Measurements from ENCODE around the gene LKAAEAR1.
A peak's percentile ranks its signal among the peaks of the same experiment; 100 is the strongest.

The LKAAEAR1 gene

DNA sequence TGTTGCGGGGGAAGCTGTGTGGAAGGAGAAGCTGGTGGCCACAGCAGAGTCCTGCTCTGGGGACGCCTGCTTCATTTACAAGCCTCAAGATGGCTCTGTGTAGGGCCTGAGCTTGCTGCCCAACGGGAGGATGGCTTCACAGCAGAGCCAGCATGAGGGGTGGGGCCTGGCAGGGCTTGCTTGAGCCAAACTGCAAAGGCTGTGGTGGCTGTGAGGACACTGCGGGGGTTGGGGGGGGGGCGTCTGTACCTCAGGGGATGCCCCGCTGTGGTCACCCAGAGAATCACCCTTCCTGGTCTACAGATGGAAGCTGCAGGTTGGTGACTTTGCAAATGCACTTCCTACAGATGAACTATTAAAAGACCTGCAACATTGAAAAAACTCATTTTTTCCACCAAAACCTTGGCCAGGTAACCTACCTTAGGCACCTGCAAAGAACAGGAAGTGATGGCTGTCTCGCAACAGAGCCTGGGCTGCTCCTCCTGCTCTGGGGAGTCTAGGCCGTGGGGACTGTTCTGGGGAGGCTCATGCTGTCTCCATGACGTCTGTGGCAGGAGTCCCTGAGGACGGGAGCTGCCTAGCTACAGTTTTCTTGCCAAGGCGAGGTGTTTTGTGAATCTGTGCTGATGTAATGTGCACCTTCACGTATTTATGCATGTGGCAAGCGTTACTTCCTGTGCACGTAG is 15.8 kb upstream of the LKAAEAR1 start:
- no peak for TF ChIP-seq TAF1 (IDR thresholded peaks at IDR 0.05; ENCODE audit: low read depth, low read length)
- no peak for TF ChIP-seq PAX5 (IDR thresholded peaks at IDR 0.05; ENCODE audit: insufficient read depth, low read length, severe bottlenecking)
- peak; percentile 41 for TF ChIP-seq SPI1 (IDR thresholded peaks at IDR 0.05; ENCODE audit: low read depth, low read length)
- no peak for TF ChIP-seq POLR2A (IDR thresholded peaks at IDR 0.05; ENCODE audit: low read depth, low read length)
- no peak for TF ChIP-seq POLR2AphosphoS5 (IDR thresholded peaks at IDR 0.05; ENCODE audit: low read depth, low read length)
- TF ChIP-seq POU2F2 (IDR thresholded peaks at IDR 0.05; ENCODE audit: low read depth, low read length) = peak; percentile 80
- peak; percentile 83 for FAIRE-seq
- no peak for DNase-seq (ENCODE audit: insufficient read length, low spot score)

DNA sequence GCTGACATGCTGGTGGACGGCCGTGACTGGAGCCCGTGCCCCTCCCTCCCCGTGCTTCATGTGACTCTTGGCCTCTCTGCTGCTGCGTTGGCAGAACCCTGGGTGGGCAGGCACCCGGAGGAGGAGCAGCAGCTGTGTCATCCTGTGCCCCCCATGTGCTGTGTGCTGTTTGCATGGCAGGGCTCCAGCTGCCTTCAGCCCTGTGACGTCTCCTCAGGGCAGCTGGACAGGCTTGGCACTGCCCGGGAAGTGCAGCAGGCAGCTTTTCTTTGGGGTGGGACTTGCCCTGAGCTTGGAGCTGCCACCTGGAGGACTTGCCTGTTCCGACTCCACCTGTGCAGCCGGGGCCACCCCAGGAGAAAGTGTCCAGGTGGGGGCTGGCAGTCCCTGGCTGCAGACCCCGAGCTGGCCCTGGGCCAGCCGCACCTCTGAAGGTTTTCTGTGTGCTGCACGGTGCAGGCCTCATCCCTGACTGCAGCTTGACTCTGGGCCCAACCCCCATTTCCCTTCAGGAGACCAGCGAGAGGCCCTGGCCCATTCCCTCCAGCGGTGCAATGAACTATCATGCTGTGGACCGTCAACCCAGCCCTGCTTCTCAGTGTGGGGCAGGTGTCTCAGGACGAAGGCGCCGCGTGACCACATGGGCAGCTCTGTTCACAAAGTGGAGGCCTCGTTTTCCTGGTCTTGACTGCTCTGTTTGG is 15.0 kb upstream of the LKAAEAR1 start:
- TF ChIP-seq TAF1 (IDR thresholded peaks at IDR 0.05; ENCODE audit: low read depth, low read length) = no peak
- TF ChIP-seq POLR2A (IDR thresholded peaks at IDR 0.05; ENCODE audit: low read depth, low read length) = no peak
- no peak for TF ChIP-seq SPI1 (IDR thresholded peaks at IDR 0.05; ENCODE audit: low read depth, low read length)
- no peak for TF ChIP-seq PAX5 (IDR thresholded peaks at IDR 0.05; ENCODE audit: insufficient read depth, low read length, severe bottlenecking)
- TF ChIP-seq POLR2AphosphoS5 (IDR thresholded peaks at IDR 0.05; ENCODE audit: low read depth, low read length) = no peak
- TF ChIP-seq POU2F2 (IDR thresholded peaks at IDR 0.05; ENCODE audit: low read depth, low read length) = no peak
- FAIRE-seq (no peak), DNase-seq (ENCODE audit: insufficient read length, low spot score) (no peak)

DNA sequence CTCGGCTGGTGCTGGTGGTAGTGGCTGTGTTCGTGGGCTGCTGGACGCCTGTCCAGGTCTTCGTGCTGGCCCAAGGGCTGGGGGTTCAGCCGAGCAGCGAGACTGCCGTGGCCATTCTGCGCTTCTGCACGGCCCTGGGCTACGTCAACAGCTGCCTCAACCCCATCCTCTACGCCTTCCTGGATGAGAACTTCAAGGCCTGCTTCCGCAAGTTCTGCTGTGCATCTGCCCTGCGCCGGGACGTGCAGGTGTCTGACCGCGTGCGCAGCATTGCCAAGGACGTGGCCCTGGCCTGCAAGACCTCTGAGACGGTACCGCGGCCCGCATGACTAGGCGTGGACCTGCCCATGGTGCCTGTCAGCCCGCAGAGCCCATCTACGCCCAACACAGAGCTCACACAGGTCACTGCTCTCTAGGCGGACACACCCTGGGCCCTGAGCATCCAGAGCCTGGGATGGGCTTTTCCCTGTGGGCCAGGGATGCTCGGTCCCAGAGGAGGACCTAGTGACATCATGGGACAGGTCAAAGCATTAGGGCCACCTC is 14.3 kb upstream of the LKAAEAR1 start:
- DNase-seq (ENCODE audit: insufficient read length, low spot score) (no peak), FAIRE-seq (no peak)
- no peak for TF ChIP-seq POLR2A (IDR thresholded peaks at IDR 0.05; ENCODE audit: low read depth, low read length)
- TF ChIP-seq SPI1 (IDR thresholded peaks at IDR 0.05; ENCODE audit: low read depth, low read length) = no peak
- TF ChIP-seq TAF1 (IDR thresholded peaks at IDR 0.05; ENCODE audit: low read depth, low read length) = no peak
- no peak for TF ChIP-seq POU2F2 (IDR thresholded peaks at IDR 0.05; ENCODE audit: low read depth, low read length)
- no peak for TF ChIP-seq POLR2AphosphoS5 (IDR thresholded peaks at IDR 0.05; ENCODE audit: low read depth, low read length)
- TF ChIP-seq PAX5 (IDR thresholded peaks at IDR 0.05; ENCODE audit: insufficient read depth, low read length, severe bottlenecking) = no peak

DNA sequence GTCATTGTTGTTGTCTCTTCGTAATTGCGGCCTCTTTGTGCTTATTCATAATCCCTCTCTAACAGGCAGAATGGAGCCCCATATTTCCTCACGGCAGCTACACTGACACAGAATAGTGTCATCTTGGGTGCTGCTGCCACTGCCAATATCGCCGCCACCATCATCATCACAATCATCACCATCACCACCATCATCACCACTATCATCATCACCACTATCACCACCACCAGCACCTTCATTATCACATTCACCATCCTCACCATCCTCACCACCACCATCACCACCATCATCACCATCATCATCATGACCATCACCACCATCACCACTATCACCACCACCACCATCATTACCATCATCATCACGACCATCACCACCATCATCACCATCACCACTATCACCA is 12.3 kb upstream of the LKAAEAR1 start:
- no peak for FAIRE-seq
- DNase-seq (ENCODE audit: insufficient read length, low spot score) = no peak
- TF ChIP-seq TAF1 (IDR thresholded peaks at IDR 0.05; ENCODE audit: low read depth, low read length) (no peak), SPI1 (IDR thresholded peaks at IDR 0.05; ENCODE audit: low read depth, low read length) (no peak), PAX5 (IDR thresholded peaks at IDR 0.05; ENCODE audit: insufficient read depth, low read length, severe bottlenecking) (no peak), POLR2AphosphoS5 (IDR thresholded peaks at IDR 0.05; ENCODE audit: low read depth, low read length) (no peak), POU2F2 (IDR thresholded peaks at IDR 0.05; ENCODE audit: low read depth, low read length) (no peak)

DNA sequence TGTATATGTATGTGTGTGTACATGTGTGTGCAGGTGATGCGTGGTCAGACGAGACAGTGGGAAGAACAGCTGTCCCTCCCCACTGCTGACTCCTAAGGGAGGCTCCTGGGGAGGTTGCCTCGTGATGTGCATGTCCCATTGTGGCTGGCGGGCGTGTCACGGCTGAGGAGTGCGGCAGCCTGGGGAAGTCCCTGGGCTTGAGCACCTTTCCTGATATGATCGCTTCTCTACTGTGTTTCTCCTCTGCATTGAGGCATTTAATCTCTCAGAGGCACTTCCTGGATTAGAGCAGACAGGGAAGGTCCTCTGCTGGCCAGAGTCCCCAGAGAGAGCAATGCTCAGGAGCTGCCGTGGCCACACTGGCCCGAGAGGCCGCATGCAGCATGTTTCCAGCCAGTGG is 11.7 kb upstream of the LKAAEAR1 start:
- no peak for TF ChIP-seq POLR2A (IDR thresholded peaks at IDR 0.05; ENCODE audit: low read depth, low read length)
- no peak for DNase-seq (ENCODE audit: insufficient read length, low spot score)
- FAIRE-seq = peak; percentile 41

DNA sequence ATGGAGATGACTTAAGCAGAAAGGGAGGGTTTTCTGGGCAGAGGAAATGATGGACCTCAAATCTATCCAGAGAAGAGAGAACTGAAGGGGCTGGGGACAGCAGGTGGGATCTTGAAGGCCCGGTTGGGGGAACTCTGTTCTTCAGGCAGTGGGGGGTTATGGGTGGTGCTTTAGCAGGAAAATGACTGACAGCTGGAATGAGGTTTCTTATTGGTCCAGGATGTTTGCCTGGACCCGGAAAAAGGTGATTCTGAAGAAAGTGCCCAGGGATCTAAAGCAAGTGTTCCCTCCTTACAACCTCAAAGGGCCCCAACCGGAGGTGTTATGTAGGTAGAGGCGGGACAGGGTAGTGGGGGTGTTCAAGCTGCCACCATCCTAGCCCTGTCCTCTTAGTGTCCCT is 11.3 kb upstream of the LKAAEAR1 start:
- DNase-seq (ENCODE audit: insufficient read length, low spot score) = no peak
- TF ChIP-seq PAX5 (IDR thresholded peaks at IDR 0.05; ENCODE audit: insufficient read depth, low read length, severe bottlenecking) = no peak
- TF ChIP-seq SPI1 (IDR thresholded peaks at IDR 0.05; ENCODE audit: low read depth, low read length) = no peak
- no peak for TF ChIP-seq POLR2AphosphoS5 (IDR thresholded peaks at IDR 0.05; ENCODE audit: low read depth, low read length)
- FAIRE-seq = no peak

DNA sequence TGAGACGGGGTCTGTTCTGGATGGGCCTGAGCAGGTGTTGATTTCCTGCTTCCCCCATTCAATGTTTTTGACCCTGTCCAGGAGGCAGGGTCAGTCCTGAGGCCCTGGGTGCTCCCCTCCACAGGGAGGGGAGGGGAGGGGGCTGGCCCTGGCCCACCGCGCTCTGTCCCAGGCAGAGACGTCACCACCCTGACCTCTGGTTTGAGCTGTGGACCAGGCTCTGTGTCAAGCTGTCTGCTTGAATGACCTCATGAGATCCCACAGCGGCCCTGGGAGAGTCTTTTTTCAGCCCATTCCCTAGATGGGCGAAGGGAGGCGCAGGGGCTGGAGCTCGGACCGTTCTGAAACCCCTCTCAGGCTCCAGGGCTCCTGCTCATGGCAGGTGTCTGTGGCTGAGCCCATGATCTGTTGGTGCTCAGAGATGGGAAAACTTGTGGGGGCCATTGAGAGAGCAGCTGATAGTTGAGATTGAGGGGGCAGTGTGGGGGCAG is 8.9 kb upstream of the LKAAEAR1 start:
- FAIRE-seq (no peak), DNase-seq (ENCODE audit: insufficient read length, low spot score) (no peak)
- no peak for TF ChIP-seq POLR2A (IDR thresholded peaks at IDR 0.05; ENCODE audit: low read depth, low read length)

DNA sequence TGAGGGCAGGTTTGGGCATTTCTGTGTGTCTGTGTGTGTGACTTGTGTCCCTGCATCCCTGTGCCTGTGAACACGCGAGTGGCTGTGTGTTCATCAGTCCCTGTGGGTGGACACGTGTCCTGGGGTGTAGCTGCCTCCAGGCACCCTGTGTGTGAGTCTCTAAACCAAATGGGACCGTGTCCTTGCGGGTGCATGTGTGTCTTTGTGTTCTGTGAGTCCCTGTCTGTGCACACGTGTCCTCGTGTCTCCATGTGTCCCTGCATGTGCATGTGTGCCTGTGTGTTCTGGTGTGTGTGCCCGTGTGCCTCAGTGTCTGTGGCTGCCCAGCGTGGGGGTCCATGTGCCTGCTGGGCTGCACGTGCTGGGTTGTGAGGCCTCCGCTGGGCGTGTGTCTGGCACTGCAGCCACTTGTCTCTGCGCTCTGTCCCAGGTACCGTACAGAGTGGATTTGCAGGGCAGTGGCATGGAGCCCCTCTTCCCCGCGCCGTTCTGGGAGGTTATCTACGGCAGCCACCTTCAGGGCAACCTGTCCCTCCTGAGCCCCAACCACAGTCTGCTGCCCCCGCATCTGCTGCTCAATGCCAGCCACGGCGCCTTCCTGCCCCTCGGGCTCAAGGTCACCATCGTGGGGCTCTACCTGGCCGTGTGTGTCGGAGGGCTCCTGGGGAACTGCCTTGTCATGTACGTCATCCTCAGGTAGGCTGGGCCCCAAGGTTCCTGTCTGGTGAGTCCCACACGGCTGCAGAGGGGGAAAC is 8.2 kb upstream of the LKAAEAR1 start:
- FAIRE-seq (no peak), DNase-seq (ENCODE audit: insufficient read length, low spot score) (no peak)
- TF ChIP-seq PAX5 (IDR thresholded peaks at IDR 0.05; ENCODE audit: insufficient read depth, low read length, severe bottlenecking) = no peak
- TF ChIP-seq POLR2A (IDR thresholded peaks at IDR 0.05; ENCODE audit: low read depth, low read length) = no peak
- TF ChIP-seq SPI1 (IDR thresholded peaks at IDR 0.05; ENCODE audit: low read depth, low read length) = no peak
- no peak for TF ChIP-seq TAF1 (IDR thresholded peaks at IDR 0.05; ENCODE audit: low read depth, low read length)
- no peak for TF ChIP-seq POU2F2 (IDR thresholded peaks at IDR 0.05; ENCODE audit: low read depth, low read length)
- no peak for TF ChIP-seq POLR2AphosphoS5 (IDR thresholded peaks at IDR 0.05; ENCODE audit: low read depth, low read length)

DNA sequence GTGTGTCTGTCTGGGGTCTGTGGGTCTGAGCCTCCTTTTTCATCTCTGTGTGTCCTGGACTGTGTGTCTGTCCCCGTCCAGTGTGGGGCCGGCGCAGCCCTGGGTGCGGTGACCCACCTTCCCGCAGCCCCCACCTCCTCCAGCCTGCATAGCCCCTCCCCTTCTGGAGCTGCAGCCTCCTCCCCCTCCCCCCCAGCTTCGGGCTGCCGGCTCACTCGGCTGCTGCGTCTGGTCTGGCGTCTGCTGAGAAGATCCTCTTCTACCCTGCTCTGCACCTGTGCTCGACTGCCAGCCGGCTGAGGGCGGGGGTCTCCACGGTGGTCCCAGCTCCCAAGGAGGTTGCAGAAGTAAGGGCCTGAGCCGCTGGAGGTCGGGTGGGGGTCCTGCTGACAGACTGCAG is 7.6 kb upstream of the LKAAEAR1 start:
- no peak for TF ChIP-seq PAX5 (IDR thresholded peaks at IDR 0.05; ENCODE audit: insufficient read depth, low read length, severe bottlenecking)
- TF ChIP-seq POLR2A (IDR thresholded peaks at IDR 0.05; ENCODE audit: low read depth, low read length) = no peak
- no peak for TF ChIP-seq POLR2AphosphoS5 (IDR thresholded peaks at IDR 0.05; ENCODE audit: low read depth, low read length)
- DNase-seq (ENCODE audit: insufficient read length, low spot score) (no peak), FAIRE-seq (no peak)

DNA sequence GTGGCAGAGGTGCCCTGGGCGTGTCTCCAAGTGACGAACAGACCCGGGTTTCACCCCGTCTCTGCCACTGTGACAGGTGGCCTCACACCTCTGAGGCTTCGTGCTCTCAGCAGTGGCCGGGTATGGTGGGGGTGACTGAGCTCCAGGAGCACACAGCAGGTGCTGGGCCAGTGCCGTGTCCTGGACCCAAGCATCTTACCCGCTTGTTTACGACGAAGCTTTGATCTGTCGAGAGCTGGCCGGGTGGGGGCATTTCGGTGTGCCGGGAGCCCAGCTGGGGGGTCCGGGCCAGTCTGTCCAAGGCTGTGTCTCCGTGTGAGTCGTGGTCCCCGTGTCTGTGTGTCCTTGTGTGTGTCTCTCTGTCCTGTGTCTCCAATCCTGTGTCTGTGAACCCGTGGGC is 7.1 kb upstream of the LKAAEAR1 start:
- TF ChIP-seq POU2F2 (IDR thresholded peaks at IDR 0.05; ENCODE audit: low read depth, low read length) (no peak), POLR2AphosphoS5 (IDR thresholded peaks at IDR 0.05; ENCODE audit: low read depth, low read length) (no peak), TAF1 (IDR thresholded peaks at IDR 0.05; ENCODE audit: low read depth, low read length) (no peak)
- no peak for DNase-seq (ENCODE audit: insufficient read length, low spot score)
- FAIRE-seq = no peak
